GM13976 (cell line): ENCODE measurements around the gene CCNQ.

ENCODE experiments used
- DNase-seq: peaks from one replicate; pipeline ENCODE4 v3.0.0; 2012; ENCODE audit warnings: low spot score
- CTCF ChIP-seq: IDR thresholded peaks from 2 replicates; pipeline ENCODE4 v1.5.1; 2012; ENCODE audit warnings: borderline replicate concordance, mild to moderate bottlenecking; ENCODE audit not compliant: insufficient read depth; ENCODE audit errors: extremely low read depth, missing control alignments, control extremely low read depth
- in situ Hi-C: fragments of 300-500 bp; cut with MboI; formaldehyde crosslinking; loops from one replicate; pipeline ENCODE4 v1.12.0; 2022; ENCODE audit warnings: low sequenced_read_pairs, mixed read lengths, inconsistent platforms; ENCODE audit not compliant: unreplicated experiment

The CCNQ gene

GRCh38 chrX:153546386-153546785, 52.6 kb downstream of the CCNQ start:
- in situ Hi-C loops, result loop anchor here (10.0 kb wide), 1 partner anchor 118 kb away; no protein-coding TSS in a partner anchor
- no peak for TF ChIP-seq CTCF
- no peak for DNase-seq

GRCh38 chrX:153544727-153545126, 54.2 kb downstream of the CCNQ start:
- in situ Hi-C loops, result loop anchor here (10.0 kb wide), 1 partner anchor 120 kb away; no protein-coding TSS in a partner anchor
- no peak for TF ChIP-seq CTCF
- no peak for DNase-seq

DNA sequence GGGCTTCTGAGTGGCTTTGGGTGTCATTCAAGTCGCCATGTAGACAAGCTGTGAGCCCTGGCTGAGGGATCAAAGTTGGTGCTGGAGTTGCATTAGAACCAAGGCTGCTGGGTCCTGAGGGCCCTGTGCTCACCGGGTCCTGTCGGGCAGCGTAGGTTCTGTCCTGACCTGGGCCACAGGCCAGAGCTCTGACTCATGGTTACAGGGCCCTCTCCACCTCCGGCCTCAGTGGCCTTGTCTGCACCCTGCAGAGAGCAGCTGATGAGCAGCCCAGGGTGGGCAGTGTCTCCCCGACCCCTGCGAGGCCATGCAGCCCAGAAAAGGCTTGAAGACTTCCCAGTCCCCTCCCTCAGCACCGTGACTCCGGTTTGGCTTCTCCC, 59.0 kb downstream of the CCNQ start:
- in situ Hi-C loops, result loop anchor here (10.0 kb wide), 1 partner anchor 125 kb away; no protein-coding TSS in a partner anchor
- no peak for TF ChIP-seq CTCF
- no peak for DNase-seq

- DNase-seq, result peak; percentile 83
- TF ChIP-seq CTCF, result peak; percentile 95
- in situ Hi-C loops, result no loop called here
Measured at GRCh38 chrX:153539171-153539978, 59.6 kb downstream of the CCNQ start.

DNA sequence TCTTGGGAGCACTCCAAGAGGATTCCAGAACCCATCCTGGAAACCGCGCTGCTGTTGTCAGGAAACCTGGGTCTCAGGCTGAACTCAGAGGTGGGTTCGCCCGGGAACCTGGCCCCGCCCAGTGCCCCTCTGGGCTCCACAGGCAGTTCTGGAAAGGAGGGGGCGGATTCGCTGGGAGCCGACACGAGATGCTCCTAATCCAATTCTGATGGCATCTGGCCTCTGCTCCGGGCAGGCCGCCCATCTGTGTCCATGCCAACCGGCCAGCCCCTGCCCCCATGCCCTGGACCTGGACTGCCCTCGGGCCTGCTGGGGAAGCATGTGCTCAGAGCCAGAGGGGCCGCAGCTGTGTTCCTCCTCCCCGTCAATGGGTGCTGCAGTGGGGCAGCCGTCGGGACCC, 60.5 kb downstream of the CCNQ start:
- TF ChIP-seq CTCF, result no peak
- DNase-seq, result no peak
- in situ Hi-C loops, result no loop called here
